Stimulated activated CD8-positive, alpha-beta memory T cell treated with anti-CD3 and anti-CD28 coated beads, Interleukin-12 subunit alpha, Interleukin-12 subunit beta, amount 100 ng/mL, for 24 hours (primary cell): ENCODE data around the gene CORO2A.

Experiments
- DNase-seq: peaks from one replicate; pipeline ENCODE4 v3.0.0-alpha.2; 2020; ENCODE audit errors: extremely low read depth

Gene CORO2A

GRCh38 chr9:98192503-98193335 is at the start of gene CORO2A:
Gene CORO2A (minus strand): TSS chr9:98192637. CDS start chr9:98157660, 34,977 bp downstream.
- peak; percentile 31 for DNase-seq

GRCh38 chr9:98241357-98242300 is 49.2 kb upstream of the CORO2A start:
- no peak for DNase-seq

GRCh38 chr9:98240475-98240874 is 48.0 kb upstream of the CORO2A start:
- no peak for DNase-seq

GRCh38 chr9:98236901-98237487 is 44.6 kb upstream of the CORO2A start:
- no peak for DNase-seq

GRCh38 chr9:98235126-98235525 is 42.7 kb upstream of the CORO2A start:
- no peak for DNase-seq

GRCh38 chr9:98234245-98234825 is 41.9 kb upstream of the CORO2A start:
- no peak for DNase-seq

- DNase-seq, result no peak
Measured at GRCh38 chr9:98232926-98233325, 40.5 kb upstream of the CORO2A start.

- DNase-seq, result no peak
Measured at GRCh38 chr9:98231770-98232478, 39.5 kb upstream of the CORO2A start.

GRCh38 chr9:98230789-98231188 is 38.4 kb upstream of the CORO2A start:
- no peak for DNase-seq

- no peak for DNase-seq
Measured at GRCh38 chr9:98230304-98230703, 37.9 kb upstream of the CORO2A start.

GRCh38 chr9:98229620-98230019 is 37.2 kb upstream of the CORO2A start:
- DNase-seq, result no peak

GRCh38 chr9:98229090-98229395 is 36.6 kb upstream of the CORO2A start:
- no peak for DNase-seq

GRCh38 chr9:98228392-98229089 is 36.1 kb upstream of the CORO2A start:
- no peak for DNase-seq

- DNase-seq, result no peak
Measured at GRCh38 chr9:98227883-98228282, 35.4 kb upstream of the CORO2A start.

- DNase-seq, result no peak
Measured at GRCh38 chr9:98226957-98227356, 34.5 kb upstream of the CORO2A start.

- DNase-seq, result no peak
Measured at GRCh38 chr9:98226516-98226915, 34.1 kb upstream of the CORO2A start.

GRCh38 chr9:98225015-98225442 is 32.6 kb upstream of the CORO2A start:
- no peak for DNase-seq

- no peak for DNase-seq
Measured at GRCh38 chr9:98222885-98223691, 30.7 kb upstream of the CORO2A start.

- no peak for DNase-seq
Measured at GRCh38 chr9:98220911-98221310, 28.5 kb upstream of the CORO2A start.

GRCh38 chr9:98219794-98220370 is 27.4 kb upstream of the CORO2A start:
- no peak for DNase-seq
